GM21423 (cell line): Measurements from ENCODE around the gene RASA3.
"Not testable (repeated sequence)": the region's sequence is repeated elsewhere in the genome, so short reads cannot be mapped to it uniquely, and the experiment has no call there.

Source experiments
- ATAC-seq: cut with Tn5 transposase; IDR thresholded peaks from one replicate; pipeline ENCODE4 v1.9.1; 2021; ENCODE audit warnings: mild to moderate bottlenecking, moderate library complexity; ENCODE audit not compliant: unreplicated experiment

Gene RASA3

GRCh38 chr13:114142640-114143490 is 10.4 kb upstream of the RASA3 start:
- no peak for ATAC-seq

DNA sequence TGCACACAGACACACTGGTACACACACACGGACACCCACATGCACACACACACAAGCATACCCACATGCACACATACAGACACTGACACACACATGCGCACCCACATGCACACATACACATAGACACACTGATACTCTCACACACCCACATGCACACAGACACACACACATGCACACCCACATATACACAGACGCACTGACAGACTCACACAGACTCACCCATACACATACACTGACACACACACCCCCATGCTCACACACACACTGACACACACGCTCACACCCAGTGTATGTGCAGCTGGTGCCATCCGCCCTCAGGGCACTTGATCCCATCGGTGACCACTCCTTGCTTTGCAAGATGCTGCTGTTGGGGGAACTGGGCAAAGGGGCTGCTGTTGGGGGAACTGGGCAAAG is 9.7 kb upstream of the RASA3 start:
- no peak for ATAC-seq

DNA sequence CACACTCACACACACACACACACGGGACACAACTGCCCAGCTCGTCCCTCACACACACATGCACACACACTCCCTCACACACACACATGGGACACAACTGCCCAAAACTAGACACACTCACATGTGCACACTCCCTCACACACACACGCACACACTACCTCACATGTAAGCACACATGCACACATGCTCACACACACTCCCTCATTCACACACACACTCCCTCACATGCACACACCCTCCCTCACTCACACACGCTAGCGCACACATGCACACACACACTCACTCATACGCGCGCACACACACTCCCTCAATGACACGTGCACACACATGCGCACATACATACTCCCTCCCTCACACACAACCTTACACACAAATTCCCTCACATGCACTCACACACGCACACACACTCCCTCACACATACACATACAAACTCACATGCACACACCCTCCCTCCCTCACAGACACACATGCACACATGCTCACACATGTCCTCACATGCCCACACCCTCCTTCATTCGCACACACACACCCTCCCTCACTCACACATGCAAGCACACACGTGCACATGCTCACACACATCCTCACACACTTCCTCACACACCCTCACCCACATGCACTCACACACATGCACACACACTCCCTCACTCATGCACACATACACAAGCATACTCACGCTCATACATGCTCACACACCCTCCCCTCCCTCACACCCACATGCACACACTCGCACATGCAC is 9.0 kb upstream of the RASA3 start:
- ATAC-seq = no peak

DNA sequence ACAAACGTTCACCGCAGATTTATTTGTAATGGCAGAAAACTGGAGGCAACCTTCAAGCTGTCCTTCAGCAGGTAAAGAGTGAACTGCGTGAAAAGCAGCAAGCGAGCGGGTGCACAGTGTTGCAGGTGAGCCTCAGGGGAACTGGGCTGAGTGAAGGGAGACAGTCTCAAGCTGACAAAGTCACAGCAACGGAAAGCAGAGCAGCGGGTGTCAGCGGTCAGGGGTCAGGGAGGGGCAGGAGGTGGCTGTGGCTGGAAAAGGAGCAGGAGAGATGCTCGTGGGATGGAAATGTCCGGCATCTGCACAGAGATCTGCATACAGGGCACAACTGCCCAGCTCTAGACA is 8.5 kb upstream of the RASA3 start:
- peak; percentile 33 for ATAC-seq

- no peak for ATAC-seq
These were observed 7.9 kb upstream of the RASA3 start for GRCh38 chr13:114140131-114140905.

GRCh38 chr13:114136576-114136975 is 4.2 kb upstream of the RASA3 start:
- ATAC-seq = no peak

DNA sequence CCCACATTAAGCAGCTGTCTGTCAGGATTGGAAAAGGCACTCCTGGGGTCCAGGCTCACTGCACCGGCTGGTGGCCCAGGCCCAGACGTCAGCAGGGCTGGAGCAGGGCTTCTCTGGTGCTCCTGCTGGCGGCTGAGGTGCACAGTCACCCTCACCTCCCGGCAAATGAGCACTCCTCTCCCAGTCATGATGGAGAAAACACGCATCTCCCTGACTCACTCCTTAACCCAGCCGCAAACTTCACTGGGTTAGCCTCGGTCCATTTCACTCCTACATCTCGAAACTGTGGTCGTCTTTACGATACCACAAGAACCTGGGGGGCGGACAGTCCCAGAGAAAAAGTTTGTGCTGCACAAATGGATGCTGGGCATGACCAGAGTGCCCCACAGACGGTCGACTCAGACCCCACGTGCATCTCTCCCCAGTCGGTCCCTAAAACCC is 3.3 kb upstream of the RASA3 start:
- no peak for ATAC-seq

GRCh38 chr13:114134944-114135610 is 2.7 kb upstream of the RASA3 start:
- ATAC-seq = no peak

DNA sequence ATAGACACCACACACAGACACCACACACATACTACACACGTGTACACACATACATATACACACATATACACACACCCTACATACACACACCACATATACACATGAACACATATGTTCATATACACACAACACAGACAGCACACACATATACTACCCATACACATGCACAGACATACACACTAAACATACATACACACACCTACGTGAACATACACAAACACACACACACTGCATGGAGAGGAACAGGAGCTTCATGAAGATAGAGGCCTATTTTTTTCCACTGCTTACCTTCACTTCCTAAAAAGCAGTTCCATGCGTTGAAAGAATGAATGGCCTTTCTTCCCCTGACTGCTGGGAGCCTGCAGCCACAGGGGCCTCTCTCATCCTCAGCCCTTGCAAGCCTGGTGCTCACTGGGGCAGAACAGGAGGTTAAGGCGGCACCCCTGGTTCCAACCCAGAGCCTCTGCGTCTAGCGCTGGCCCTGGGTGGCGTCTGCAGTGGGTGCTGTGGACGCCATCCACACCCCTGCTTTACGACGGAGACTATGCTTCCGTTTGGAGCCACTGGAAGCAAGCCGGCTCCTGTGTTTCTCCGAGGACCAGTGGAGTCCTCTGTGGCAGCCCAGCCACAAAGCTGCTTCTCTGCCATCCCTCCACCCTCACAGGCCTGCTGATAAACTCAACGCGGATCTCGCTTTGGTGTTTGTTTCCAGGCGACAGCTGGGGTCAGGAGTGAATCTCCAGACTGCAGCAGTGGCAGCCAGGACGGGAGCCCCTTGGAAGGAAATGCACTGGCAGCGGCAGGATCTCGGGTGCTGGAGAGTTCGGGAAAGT is 1.9 kb upstream of the RASA3 start:
- ATAC-seq = no peak

GRCh38 chr13:114133552-114133951 is 1.1 kb upstream of the RASA3 start:
- ATAC-seq = not testable (repeated sequence)

DNA sequence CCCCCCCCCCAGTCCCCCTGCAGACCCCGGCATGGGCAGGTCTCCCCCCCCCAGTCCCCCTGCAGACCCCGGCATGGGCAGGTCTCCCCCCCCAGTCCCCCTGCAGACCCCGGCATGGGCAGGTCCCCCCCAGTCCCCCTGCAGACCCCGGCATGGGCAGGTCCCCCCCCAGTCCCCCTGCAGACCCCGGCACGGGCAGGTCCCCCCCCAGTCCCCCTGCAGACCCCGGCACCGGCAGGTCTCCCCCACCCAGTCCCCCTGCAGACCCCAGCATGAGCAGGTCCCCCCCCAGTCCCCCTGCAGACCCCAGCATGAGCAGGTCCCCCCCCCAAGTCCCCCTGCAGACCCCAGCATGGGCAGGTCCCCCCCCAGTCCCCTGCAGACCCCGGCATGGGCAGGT is 703 bp upstream of the RASA3 start:
- not testable (repeated sequence) for ATAC-seq

- peak; percentile 2 for ATAC-seq
These were observed 622 bp downstream of the RASA3 start for GRCh38 chr13:114131583-114132418.

- ATAC-seq = no peak
These were observed 1.4 kb downstream of the RASA3 start for GRCh38 chr13:114130837-114131582.

- no peak for ATAC-seq
These were observed 2.1 kb downstream of the RASA3 start for GRCh38 chr13:114130131-114130836.

DNA sequence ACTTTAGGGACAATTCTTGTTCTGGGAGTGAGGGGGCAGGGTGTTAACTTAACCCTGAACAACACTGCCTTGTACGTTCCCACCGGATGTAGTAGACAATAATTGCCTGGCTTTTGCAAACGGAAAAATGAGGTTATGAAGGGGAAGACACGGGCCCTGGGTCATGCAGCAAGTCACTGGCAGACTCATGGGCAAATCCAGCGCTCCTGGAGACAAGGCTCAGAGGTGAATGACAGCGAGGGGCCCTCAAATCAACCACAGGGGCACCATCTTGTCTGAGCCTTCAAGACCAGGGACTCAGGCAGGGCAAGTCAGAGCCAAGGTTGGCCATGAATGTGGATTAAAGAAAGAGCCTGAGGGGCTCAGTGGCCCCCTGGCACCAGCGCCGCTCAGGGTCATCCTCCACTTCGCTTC is 2.8 kb downstream of the RASA3 start:
- peak; percentile 18 for ATAC-seq

GRCh38 chr13:114128624-114129522 is 3.5 kb downstream of the RASA3 start:
- peak; percentile 49 for ATAC-seq

DNA sequence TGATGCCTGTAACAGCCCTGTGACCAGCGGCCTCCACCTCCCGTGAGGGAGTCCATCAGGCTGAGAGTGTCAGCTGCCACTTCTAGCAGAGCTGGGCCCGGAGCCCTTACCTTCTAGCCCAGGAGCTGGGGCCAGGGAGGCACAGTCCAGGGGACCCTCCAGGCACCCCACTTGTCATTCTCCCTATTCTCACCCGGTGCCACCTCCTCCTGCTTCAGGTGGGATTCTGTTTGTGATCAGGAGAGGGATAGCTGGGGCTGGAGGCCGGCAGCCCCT is 4.1 kb downstream of the RASA3 start:
- no peak for ATAC-seq
